Ascending aorta (tissue), 2 donors: Measurements from ENCODE around the gene ADH7. TPM values are rescaled to one million over a fixed set of nuclear protein-coding genes. Genes with fewer than 3 reads are reported as not detected.

Source experiments
- DNase-seq, 2 donors: peaks; one replicate each; pipeline ENCODE4 v3.0.0-alpha.2; 2019; ENCODE audit warnings: low spot score in 2 of 2
- H3K27ac ChIP-seq, 2 donors: fragments of 200-600 bp; sonication (generic); one replicate each; pipeline ENCODE4 v1.5.1; 2016 to 2017; ENCODE audit warnings: mild to moderate bottlenecking in 1 of 2
- H3K27me3 ChIP-seq: fragments of 200-600 bp; sonication (generic); one replicate; pipeline ENCODE4 v1.5.1; 2017
- H3K36me3 ChIP-seq, 2 donors: fragments of 200-600 bp; sonication (generic); one replicate each; pipeline ENCODE4 v1.5.1; 2016
- H3K4me1 ChIP-seq, 2 donors: fragments of 200-600 bp; sonication (generic); one replicate each; pipeline ENCODE4 v1.5.1; 2016 to 2017; ENCODE audit warnings: mild to moderate bottlenecking in 1 of 2
- H3K4me3 ChIP-seq, 2 donors: fragments of 200-600 bp; sonication (generic); one replicate each; pipeline ENCODE4 v1.5.1; 2016 to 2017; ENCODE audit warnings: mild to moderate bottlenecking in 1 of 2
- H3K9me3 ChIP-seq, 2 donors: fragments of 200-600 bp; sonication (generic); one replicate each; pipeline ENCODE4 v1.5.1; 2016
- intact Hi-C: fragments of 100-400 bp; cut with DNase I; formaldehyde crosslinking; loops from one replicate; pipeline ENCODE4 v1.15.1; 2023
- total RNA-seq: library from RNA; depleted of rRNA; stranded (reverse); fragments of >200 nt; gene quantifications from one replicate; pipeline ENCODE4 v1.1.0, GENCODE V29; 2016
- TF ChIP-seq, protein P1 (sequence below), 3 experiments: fragments of 200-600 bp in 2 of 3; fragments of 450-650 bp in 1 of 3; sonication (generic) in 2 of 3; IDR thresholded peaks; one replicate each; pipeline ENCODE4 v1.5.1; 2016 to 2019; ENCODE audit warnings: antibody characterized with exemption in 3 of 3, mild to moderate bottlenecking in 1 of 3, moderate library complexity in 1 of 3

ADH7 gene
- total RNA-seq = not detected

GRCh38 chr4:99435154-99435553 lies at the start of gene ADH7:
TSS of gene ADH7 (minus strand) at chr4:99435342. CDS start at chr4:99435233, 109 bp downstream.
- no peak within 1 kb of the TSS for H3K4me3 ChIP-seq
- H3K36me3 ChIP-seq = no peaks in the 10 kb centered on the region
- intact Hi-C loops = no loop called here
- no peak for DNase-seq
- H3K9me3 ChIP-seq = no peaks in the 10 kb centered on the region
- no peak within 1 kb of the TSS for H3K27ac ChIP-seq
- H3K4me1 ChIP-seq = no peaks in the 10 kb centered on the region
- TF ChIP-seq, protein P1, sequence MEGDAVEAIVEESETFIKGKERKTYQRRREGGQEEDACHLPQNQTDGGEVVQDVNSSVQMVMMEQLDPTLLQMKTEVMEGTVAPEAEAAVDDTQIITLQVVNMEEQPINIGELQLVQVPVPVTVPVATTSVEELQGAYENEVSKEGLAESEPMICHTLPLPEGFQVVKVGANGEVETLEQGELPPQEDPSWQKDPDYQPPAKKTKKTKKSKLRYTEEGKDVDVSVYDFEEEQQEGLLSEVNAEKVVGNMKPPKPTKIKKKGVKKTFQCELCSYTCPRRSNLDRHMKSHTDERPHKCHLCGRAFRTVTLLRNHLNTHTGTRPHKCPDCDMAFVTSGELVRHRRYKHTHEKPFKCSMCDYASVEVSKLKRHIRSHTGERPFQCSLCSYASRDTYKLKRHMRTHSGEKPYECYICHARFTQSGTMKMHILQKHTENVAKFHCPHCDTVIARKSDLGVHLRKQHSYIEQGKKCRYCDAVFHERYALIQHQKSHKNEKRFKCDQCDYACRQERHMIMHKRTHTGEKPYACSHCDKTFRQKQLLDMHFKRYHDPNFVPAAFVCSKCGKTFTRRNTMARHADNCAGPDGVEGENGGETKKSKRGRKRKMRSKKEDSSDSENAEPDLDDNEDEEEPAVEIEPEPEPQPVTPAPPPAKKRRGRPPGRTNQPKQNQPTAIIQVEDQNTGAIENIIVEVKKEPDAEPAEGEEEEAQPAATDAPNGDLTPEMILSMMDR (IDR thresholded peaks at IDR 0.05) = no peak
- H3K27me3 ChIP-seq = no peaks in the 10 kb centered on the region

GRCh38 chr4:99483636-99484035 lies 48.5 kb upstream of the ADH7 start:
- peaks cover 10 to 15% of the 10 kb centered on the region in 2 donors for H3K9me3 ChIP-seq
- TF ChIP-seq, protein P1 (IDR thresholded peaks at IDR 0.05) = no peak
- no peaks in the 10 kb centered on the region for H3K4me1 ChIP-seq
- no peaks in the 10 kb centered on the region for H3K27me3 ChIP-seq
- intact Hi-C loops = no loop called here
- no peak overlapping the region for H3K4me3 ChIP-seq
- no peaks in the 10 kb centered on the region for H3K36me3 ChIP-seq
- no peak overlapping the region for H3K27ac ChIP-seq
- DNase-seq = no peak

GRCh38 chr4:99473131-99473530 lies 38.0 kb upstream of the ADH7 start:
- no peak overlapping the region for H3K4me3 ChIP-seq
- H3K9me3 ChIP-seq = no peaks in the 10 kb centered on the region
- no peak overlapping the region for H3K27ac ChIP-seq
- no peaks in the 10 kb centered on the region for H3K4me1 ChIP-seq
- TF ChIP-seq, protein P1 (IDR thresholded peaks at IDR 0.05) = no peak
- DNase-seq = no peak
- intact Hi-C loops = no loop called here
- H3K27me3 ChIP-seq = no peaks in the 10 kb centered on the region
- H3K36me3 ChIP-seq = no peaks in the 10 kb centered on the region

DNA sequence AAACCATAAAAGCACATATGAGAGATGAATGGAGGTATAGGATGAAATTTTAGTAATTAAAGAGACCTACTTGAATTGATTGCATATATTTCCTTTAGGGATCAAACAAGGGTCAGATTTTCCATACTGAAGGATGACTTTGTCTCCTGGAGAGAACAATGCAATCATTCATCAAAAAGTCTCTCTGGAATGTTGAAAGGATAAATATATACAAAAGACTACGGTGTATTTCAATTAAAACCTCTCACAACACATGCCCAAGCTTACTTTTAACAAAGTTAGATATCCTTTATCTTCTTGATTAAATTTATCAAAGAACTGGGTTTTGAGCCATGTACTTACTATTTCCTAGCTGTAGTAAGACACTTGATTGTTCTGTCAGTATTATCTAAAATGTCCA lies 36.8 kb upstream of the ADH7 start:
- no peaks in the 10 kb centered on the region for H3K27me3 ChIP-seq
- intact Hi-C loops = no loop called here
- no peaks in the 10 kb centered on the region for H3K9me3 ChIP-seq
- DNase-seq = no peak
- H3K27ac ChIP-seq = no peak overlapping the region
- no peak overlapping the region for H3K4me3 ChIP-seq
- H3K4me1 ChIP-seq = no peaks in the 10 kb centered on the region
- TF ChIP-seq, protein P1 (IDR thresholded peaks at IDR 0.05) = no peak
- H3K36me3 ChIP-seq = no peaks in the 10 kb centered on the region

- no peak overlapping the region for H3K27ac ChIP-seq
- H3K4me3 ChIP-seq = no peak overlapping the region
- H3K4me1 ChIP-seq = no peaks in the 10 kb centered on the region
- no peaks in the 10 kb centered on the region for H3K9me3 ChIP-seq
- TF ChIP-seq, protein P1 (IDR thresholded peaks at IDR 0.05) = no peak
- H3K27me3 ChIP-seq = no peaks in the 10 kb centered on the region
- no peak for DNase-seq
- intact Hi-C loops = no loop called here
- H3K36me3 ChIP-seq = no peaks in the 10 kb centered on the region
Measured at GRCh38 chr4:99471349-99471748, 36.2 kb upstream of the ADH7 start.

DNA sequence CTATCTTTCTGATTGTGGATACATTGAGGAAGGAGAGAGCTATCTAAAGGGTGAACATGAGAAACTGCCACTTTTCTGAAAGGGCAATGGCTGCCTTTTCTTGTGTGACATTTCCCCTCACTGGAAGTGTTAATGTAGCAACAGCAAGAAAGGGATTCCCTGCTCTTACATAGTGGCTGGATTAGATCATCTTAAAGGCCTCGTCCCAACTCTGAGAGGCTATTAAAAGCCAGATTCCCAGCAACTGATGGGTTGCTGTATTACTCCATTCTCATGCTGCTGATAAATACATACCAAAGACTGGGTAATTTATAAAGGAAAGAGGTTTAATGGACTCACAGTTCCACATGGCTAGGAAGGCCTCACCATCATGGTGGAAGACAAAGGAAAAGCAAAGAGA lies 33.7 kb upstream of the ADH7 start:
- Histone ChIP-seq H3K9me3 (no peaks in the 10 kb centered on the region), H3K4me1 (no peaks in the 10 kb centered on the region), H3K36me3 (no peaks in the 10 kb centered on the region), H3K4me3 (no peak overlapping the region), H3K27ac (no peak overlapping the region), H3K27me3 (no peaks in the 10 kb centered on the region)
- intact Hi-C loops = no loop called here
- TF ChIP-seq, protein P1 (IDR thresholded peaks at IDR 0.05) = no peak
- DNase-seq = no peak
